Measurements from ENCODE around the gene ELOVL3. TPM values are rescaled to one million over a fixed set of nuclear protein-coding genes. Genes with fewer than 3 reads are reported as not detected.
"Not testable (repeated sequence)": the region's sequence is repeated elsewhere in the genome, so short reads cannot be mapped to it uniquely, and the experiment has no call there.

ELOVL3 gene
- total RNA-seq, 2 experiments from 2014 or later: not detected

DNA sequence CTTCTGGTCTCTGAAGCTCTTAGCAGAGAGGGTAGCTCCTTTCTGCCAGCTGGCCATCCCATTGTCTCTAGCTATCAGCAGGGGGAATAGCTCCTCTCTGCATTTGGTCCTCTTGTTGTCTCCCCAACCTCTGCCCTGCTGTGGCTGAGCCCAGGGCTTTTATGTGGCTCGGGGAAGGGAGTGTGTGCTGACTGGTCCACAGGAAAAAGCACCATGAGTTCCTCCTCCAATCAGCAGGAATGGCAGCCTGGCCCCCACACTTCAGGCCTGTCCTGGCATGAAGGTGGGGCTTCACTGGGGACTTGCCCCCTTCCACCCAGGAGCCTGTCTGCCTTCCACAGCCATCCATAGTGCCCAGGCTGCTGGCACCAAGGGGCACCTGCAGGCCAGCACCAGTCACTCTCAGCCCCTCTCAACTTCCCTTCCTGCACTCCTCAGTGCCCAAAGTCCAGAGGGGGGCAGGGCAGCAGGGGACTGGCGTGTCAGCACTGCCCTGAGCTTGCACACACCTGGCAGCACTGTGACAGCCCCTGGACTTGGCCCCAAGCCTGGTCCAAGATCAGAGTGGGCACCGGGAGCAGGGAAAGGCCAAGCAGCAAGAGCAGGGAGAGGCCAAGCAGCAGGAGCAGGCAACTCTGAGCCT, 37.7 kb upstream of the ELOVL3 start:
- H3K4me3 Mint-ChIP-seq: no peak overlapping the region
- ChIA-PET POLR2A (no interaction called here), CTCF (interaction anchor here (2.2 to 5.4 kb wide), 3 partner anchors 19 to 115 kb away, joined by 5 to 25 read pairs (median 24); no protein-coding TSS in a partner anchor)
- H3K27ac Mint-ChIP-seq: no peak overlapping the region
- H3K4me1 Mint-ChIP-seq (ENCODE audit: low read depth): peaks cover 12% of the 10 kb centered on the region
- TF ChIP-seq, protein P1, sequence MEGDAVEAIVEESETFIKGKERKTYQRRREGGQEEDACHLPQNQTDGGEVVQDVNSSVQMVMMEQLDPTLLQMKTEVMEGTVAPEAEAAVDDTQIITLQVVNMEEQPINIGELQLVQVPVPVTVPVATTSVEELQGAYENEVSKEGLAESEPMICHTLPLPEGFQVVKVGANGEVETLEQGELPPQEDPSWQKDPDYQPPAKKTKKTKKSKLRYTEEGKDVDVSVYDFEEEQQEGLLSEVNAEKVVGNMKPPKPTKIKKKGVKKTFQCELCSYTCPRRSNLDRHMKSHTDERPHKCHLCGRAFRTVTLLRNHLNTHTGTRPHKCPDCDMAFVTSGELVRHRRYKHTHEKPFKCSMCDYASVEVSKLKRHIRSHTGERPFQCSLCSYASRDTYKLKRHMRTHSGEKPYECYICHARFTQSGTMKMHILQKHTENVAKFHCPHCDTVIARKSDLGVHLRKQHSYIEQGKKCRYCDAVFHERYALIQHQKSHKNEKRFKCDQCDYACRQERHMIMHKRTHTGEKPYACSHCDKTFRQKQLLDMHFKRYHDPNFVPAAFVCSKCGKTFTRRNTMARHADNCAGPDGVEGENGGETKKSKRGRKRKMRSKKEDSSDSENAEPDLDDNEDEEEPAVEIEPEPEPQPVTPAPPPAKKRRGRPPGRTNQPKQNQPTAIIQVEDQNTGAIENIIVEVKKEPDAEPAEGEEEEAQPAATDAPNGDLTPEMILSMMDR (IDR thresholded peaks at IDR 0.05): no peak
- peaks cover 14% of the 10 kb centered on the region for H3K9me3 Mint-ChIP-seq
- peaks cover 3% of the 10 kb centered on the region for H3K36me3 Mint-ChIP-seq (ENCODE audit: low read depth)
- intact Hi-C loops (cut with micrococcal nuclease): no loop called here
- DNase-seq (no peak), ATAC-seq (no peak)
- H3K27me3 Mint-ChIP-seq: no peaks in the 10 kb centered on the region

DNA sequence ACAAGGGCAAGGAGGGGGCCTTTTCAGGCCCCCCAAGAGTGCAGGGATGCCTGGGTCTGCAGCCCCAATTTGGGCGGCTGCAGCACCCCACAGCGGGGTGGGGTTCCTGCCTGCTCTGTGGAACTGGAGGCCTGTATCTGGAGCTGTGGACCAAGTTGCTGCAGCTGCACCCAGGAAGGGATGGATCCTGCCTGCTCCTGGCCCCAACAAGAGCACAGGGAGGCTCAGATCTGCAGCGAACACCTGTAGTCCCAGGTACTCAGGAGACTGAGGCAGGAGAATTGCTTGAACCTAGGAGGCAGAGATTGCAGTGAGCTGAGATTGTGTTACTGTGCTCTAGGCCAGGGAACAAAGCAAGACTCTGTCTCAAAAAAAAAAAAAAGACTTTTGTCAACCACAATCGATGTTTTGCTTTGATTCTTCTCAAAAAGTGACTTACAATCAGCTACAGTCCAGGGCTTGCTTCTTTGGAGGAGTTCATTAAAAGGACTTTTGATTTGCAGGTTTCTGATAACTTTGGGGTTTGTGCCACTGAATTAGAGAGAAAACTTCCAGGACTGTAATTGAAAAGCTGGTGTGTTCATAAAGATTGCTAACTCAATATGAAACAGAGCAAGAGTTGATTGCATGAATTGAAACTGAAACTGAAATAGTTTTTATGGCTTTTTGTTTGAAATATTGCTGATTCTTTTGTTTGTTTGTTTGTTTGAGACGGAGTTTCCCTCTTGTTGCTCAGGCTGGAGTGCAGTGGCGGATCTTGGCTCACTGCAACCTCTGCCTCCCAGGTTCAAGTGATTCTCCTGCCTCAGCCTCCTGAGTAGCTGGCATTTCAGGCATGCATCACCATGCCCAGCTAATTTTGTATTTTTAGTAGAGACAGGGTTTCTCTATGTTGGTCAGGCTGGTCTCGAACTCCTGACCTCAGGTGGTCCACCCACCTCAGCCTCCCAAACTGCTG, 36.9 kb upstream of the ELOVL3 start:
- peaks cover 14% of the 10 kb centered on the region for H3K9me3 Mint-ChIP-seq
- H3K4me3 Mint-ChIP-seq; H3K36me3 Mint-ChIP-seq (ENCODE audit: low read depth); intact Hi-C loops (cut with micrococcal nuclease); H3K27me3 Mint-ChIP-seq: not testable (repeated sequence)
- POLR2A ChIA-PET: interaction anchor here (0.8 kb wide), 1 partner anchor 29 kb away, joined by 3 read pairs; no protein-coding TSS in a partner anchor
- peak overlapping the region; percentile 6 for H3K27ac Mint-ChIP-seq
- H3K4me1 Mint-ChIP-seq (ENCODE audit: low read depth): peaks cover 12% of the 10 kb centered on the region
- peak; percentile 73 for ATAC-seq
- CTCF ChIA-PET: interaction anchor here (1.1 to 5.4 kb wide), 7 partner anchors 11 to 394 kb away, joined by 3 to 25 read pairs (median 4); no protein-coding TSS in a partner anchor
- peak; percentile 17 for DNase-seq

- no peak for ATAC-seq
- H3K4me3 Mint-ChIP-seq: no peak overlapping the region
- intact Hi-C loops (cut with micrococcal nuclease): no loop called here
- ChIA-PET CTCF (interaction anchor here (5.4 kb wide), 1 partner anchor 39 kb away, joined by 25 read pairs; no protein-coding TSS in a partner anchor), POLR2A (no interaction called here)
- peaks cover 3% of the 10 kb centered on the region for H3K36me3 Mint-ChIP-seq (ENCODE audit: low read depth)
- peaks cover 10% of the 10 kb centered on the region for H3K9me3 Mint-ChIP-seq
- no peak for DNase-seq
- H3K27ac Mint-ChIP-seq: no peak overlapping the region
- H3K4me1 Mint-ChIP-seq (ENCODE audit: low read depth): peaks cover 16% of the 10 kb centered on the region
- H3K27me3 Mint-ChIP-seq: no peaks in the 10 kb centered on the region
- TF ChIP-seq, protein P1 (IDR thresholded peaks at IDR 0.05): no peak
Observed at GRCh38 chr10:102191956-102192355, 34.1 kb upstream of the ELOVL3 start.

GRCh38 chr10:102195296-102195870, 30.7 kb upstream of the ELOVL3 start:
- CTCF ChIA-PET: interaction anchor here (1.4 kb wide), 1 partner anchor 35 kb away, joined by 3 read pairs; no protein-coding TSS in a partner anchor
- no peak overlapping the region for H3K27ac Mint-ChIP-seq
- ATAC-seq (no peak), DNase-seq (no peak)
- no peaks in the 10 kb centered on the region for H3K27me3 Mint-ChIP-seq
- peaks cover 3% of the 10 kb centered on the region for H3K36me3 Mint-ChIP-seq (ENCODE audit: low read depth)
- no peak overlapping the region for H3K4me3 Mint-ChIP-seq
- H3K4me1 Mint-ChIP-seq (ENCODE audit: low read depth): peaks cover 6% of the 10 kb centered on the region
- peaks cover 10% of the 10 kb centered on the region for H3K9me3 Mint-ChIP-seq
- POLR2A ChIA-PET: no interaction called here
- intact Hi-C loops (cut with micrococcal nuclease): no loop called here
- TF ChIP-seq, protein P1 (IDR thresholded peaks at IDR 0.05): no peak

DNA sequence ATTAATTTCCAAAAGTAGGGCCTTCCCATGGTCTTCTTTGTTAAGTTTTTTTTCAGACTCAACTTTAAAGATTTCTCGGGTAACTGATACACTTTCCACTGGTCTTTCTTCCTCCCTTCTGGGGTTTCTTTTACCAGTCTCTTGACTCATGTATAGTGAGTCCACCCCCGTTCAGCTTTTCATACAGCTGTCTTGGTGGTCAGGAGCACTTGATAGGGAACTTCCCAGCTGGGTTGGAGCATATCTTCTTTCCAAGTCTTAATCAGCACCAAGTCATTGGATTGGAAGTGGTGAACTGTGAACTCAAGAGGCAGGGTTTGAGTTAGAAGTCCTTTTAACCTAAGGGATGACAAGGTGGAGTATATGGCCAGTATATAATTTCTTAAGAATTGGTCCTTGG, 29.2 kb upstream of the ELOVL3 start:
- CTCF ChIA-PET: interaction anchor here (1.4 kb wide), 1 partner anchor 33 kb away, joined by 3 read pairs; no protein-coding TSS in a partner anchor
- H3K4me3 Mint-ChIP-seq: no peak overlapping the region
- intact Hi-C loops (cut with micrococcal nuclease): no loop called here
- ATAC-seq: peak; percentile 84
- H3K27me3 Mint-ChIP-seq: no peaks in the 10 kb centered on the region
- H3K4me1 Mint-ChIP-seq (ENCODE audit: low read depth): peaks cover 6% of the 10 kb centered on the region
- H3K27ac Mint-ChIP-seq: no peak overlapping the region
- H3K36me3 Mint-ChIP-seq (ENCODE audit: low read depth): no peaks in the 10 kb centered on the region
- H3K9me3 Mint-ChIP-seq: peaks cover 4% of the 10 kb centered on the region
- TF ChIP-seq, protein P1 (IDR thresholded peaks at IDR 0.05): no peak
- POLR2A ChIA-PET: no interaction called here
- DNase-seq: peak; percentile 48
